Stimulated activated CD4-positive, alpha-beta T cell treated with anti-CD3 and anti-CD28 coated beads, Interleukin-12 subunit alpha, Interleukin-12 subunit beta, amount 100 ng/mL, for 24 hours (primary cell): ENCODE measurements around the gene ERCC1.

Experiments
- DNase-seq, 2 experiments: peaks; one replicate each; pipeline ENCODE4 v3.0.0-alpha.2; 2020; ENCODE audit warnings: low read depth in 2 of 2

ERCC1 gene

GRCh38 chr19:45423589-45424190, at the start of gene ERCC1:
Gene ERCC1 (minus strand): TSS chr19:45423917. CDS start chr19:45423374, 543 bp downstream.
- DNase-seq = peak; percentile 65 to 94

DNA sequence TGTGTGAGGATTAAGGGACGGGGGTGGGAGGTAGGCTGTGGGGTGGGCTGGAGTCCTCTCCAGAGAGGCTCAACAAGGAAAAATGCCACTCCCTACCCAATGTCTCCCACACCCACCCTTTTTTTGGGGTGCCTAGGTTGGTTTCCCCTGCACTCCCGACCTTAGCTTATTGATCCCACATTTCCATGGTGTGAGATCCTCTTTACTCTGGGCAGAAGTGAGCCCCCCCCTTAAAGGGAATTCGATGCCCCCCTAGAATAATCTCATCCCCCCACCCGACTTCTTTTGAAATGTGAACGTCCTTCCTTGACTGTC, 49.6 kb upstream of the ERCC1 start:
- DNase-seq = no peak

DNA sequence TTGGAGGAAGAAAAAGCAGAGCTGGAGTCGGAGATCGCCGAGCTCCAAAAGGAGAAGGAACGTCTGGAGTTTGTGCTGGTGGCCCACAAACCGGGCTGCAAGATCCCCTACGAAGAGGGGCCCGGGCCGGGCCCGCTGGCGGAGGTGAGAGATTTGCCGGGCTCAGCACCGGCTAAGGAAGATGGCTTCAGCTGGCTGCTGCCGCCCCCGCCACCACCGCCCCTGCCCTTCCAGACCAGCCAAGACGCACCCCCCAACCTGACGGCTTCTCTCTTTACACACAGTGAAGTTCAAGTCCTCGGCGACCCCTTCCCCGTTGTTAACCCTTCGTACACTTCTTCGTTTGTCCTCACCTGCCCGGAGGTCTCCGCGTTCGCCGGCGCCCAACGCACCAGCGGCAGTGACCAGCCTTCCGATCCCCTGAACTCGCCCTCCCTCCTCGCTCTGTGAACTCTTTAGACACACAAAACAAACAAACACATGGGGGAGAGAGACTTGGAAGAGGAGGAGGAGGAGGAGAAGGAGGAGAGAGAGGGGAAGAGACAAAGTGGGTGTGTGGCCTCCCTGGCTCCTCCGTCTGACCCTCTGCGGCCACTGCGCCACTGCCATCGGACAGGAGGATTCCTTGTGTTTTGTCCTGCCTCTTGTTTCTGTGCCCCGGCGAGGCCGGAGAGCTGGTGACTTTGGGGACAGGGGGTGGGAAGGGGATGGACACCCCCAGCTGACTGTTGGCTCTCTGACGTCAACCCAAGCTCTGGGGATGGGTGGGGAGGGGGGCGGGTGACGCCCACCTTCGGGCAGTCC, 49.0 kb upstream of the ERCC1 start:
- DNase-seq = no peak

GRCh38 chr19:45471931-45472562, 48.3 kb upstream of the ERCC1 start:
- no peak for DNase-seq

GRCh38 chr19:45471111-45471930, 47.6 kb upstream of the ERCC1 start:
- no peak for DNase-seq

DNA sequence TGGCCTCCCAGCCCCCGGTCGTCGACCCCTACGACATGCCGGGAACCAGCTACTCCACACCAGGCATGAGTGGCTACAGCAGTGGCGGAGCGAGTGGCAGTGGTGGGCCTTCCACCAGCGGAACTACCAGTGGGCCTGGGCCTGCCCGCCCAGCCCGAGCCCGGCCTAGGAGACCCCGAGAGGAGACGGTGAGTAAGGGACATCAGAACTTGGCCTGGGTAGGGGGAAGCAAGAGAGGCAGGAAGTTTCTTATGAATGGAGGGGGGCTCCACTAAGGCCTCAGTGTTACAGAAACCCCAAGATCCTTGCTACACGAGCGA, 47.0 kb upstream of the ERCC1 start:
- DNase-seq = no peak

DNA sequence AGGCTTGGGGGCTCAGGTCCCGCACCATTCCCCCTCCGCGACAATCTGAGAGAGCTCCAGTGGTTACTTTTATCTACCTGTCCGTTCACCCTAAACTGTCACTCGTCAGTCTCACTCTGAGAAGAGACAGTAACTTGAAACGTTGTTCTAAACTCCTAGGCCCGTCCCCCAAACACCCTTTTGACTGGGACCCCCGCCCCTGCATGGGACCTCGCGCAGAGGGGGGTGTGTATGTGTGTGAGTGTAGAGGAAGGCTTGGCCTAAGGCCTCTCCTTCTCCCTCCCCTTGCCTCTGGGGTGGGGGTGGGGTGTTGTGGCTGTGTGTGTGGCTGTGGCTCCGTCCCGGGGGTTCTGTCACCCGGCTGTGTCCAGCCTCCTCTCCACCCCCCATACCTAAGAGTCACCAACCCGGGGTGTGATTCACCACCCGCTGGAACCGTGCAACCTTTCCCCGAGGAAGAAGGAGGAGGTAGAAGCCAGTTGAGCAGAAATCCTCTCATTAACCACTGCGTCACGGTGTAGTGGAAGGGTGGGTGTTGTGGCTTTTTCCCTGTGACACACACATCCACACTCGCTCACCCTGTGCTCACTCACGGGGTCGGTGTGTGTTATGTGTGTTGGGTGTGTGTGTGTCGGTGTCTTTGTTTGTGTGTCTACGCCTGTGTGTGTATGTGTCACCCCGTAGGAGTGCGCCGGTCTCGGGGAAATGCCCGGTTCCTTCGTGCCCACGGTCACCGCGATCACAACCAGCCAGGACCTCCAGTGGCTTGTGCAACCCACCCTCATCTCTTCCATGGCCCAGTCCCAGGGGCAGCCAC, 46.4 kb upstream of the ERCC1 start:
- no peak for DNase-seq

DNA sequence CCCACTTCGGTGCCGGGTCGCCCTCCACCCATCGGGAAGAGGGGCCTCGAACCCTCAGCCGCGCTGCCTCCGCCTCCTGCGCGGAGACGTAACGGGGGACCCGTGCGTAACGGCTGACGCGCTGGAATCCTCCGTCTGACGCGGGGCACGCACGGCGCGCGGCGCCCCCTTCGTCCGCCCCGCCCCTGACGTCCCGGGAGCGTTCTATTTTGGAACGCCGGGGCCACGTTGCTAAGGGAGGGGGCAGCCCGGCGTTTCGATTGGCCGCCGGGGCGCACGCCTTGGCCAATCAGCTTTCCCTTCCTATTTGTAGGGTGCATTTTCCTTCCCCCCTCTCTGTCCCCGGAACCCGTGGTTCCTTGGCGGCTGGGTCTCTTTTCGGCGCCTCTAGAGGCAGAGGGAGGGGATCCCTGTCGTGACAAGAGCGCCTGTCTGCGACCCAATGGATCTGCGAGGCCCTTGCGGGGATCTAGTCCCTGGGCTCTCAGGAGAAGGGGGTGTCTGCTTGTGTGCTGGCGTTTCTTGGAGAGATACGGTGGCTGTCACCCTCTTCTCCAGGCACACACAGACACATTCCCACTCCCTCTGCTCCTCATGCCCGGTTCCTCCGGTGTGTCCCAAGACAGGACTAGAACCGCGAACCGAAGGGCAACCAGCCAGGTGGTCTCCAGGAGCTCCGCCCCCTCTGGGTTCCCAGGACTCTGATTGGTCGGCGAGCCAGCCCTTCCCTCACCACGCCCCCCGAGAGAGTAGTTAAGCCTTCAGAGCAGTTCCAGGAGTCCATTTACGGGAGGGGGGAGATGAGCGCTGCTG, 45.6 kb upstream of the ERCC1 start:
- DNase-seq = peak; percentile 87 to 90

- no peak for DNase-seq
These were observed 45.0 kb upstream of the ERCC1 start for GRCh38 chr19:45468803-45469131.

- DNase-seq = no peak
These were observed 44.5 kb upstream of the ERCC1 start for GRCh38 chr19:45468159-45468651.

DNA sequence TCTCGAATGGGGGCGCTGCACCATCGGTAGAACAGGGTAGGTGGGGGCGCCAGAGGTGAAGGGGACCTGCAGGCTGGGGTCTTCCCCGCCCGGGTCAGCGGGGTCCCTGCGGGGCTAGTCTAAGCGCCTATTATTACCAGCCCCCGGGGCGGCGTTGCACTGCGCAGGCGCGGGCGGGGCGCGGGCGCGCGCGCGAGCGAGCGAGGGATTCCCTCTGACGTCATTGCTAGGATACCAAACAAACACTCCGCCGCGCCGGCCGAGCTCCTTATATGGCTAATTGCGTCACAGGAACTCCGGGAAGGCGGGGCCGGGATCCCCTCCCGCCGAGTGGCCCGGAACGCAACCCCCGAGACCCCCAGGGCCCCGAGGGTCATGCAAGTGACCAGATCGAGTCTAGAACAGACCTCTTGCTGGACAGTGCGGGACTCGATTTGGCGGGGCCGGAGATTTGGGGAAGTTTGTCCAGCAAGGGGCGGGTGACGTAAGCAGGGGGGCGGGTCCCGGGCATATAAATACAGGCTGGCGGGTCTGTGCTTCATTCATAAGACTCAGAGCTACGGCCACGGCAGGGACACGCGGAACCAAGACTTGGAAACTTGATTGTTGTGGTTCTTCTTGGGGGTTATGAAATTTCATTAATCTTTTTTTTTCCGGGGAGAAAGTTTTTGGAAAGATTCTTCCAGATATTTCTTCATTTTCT, 43.9 kb upstream of the ERCC1 start, which contains the start of gene FOSB:
Gene FOSB, plus strand, starts transcription at position 541 of the 703 bp plus-strand sequence. CDS start 591 bp downstream, outside the sequence.
- peak; percentile 87 to 89 for DNase-seq

- no peak for DNase-seq
These were observed 43.4 kb upstream of the ERCC1 start for GRCh38 chr19:45467115-45467455.

- DNase-seq = no peak
These were observed 41.2 kb upstream of the ERCC1 start for GRCh38 chr19:45464852-45465441.

- no peak for DNase-seq
These were observed 40.6 kb upstream of the ERCC1 start for GRCh38 chr19:45464274-45464673.

DNA sequence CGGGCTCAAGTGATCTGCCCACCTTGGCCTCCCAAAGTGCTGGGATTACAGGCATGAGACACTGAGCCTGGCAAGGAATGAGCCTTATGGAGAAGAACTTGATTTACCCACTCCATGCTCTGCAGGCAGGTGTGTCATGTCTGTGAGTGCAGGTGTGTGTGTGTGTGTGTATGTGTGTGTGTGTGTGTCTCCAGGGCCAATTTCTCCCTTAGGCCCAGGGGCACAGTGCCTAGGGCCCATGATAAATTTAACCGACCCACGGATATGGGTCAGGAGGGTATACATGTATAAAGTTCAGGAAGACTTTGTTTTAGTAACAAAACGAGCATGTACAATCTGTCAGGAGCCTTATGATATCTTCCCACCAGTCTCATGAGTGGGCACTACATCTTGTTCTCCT, 39.5 kb upstream of the ERCC1 start:
- no peak for DNase-seq

GRCh38 chr19:45462174-45462573, 38.5 kb upstream of the ERCC1 start:
- DNase-seq = no peak

GRCh38 chr19:45460807-45461347, 37.2 kb upstream of the ERCC1 start:
- no peak for DNase-seq

DNA sequence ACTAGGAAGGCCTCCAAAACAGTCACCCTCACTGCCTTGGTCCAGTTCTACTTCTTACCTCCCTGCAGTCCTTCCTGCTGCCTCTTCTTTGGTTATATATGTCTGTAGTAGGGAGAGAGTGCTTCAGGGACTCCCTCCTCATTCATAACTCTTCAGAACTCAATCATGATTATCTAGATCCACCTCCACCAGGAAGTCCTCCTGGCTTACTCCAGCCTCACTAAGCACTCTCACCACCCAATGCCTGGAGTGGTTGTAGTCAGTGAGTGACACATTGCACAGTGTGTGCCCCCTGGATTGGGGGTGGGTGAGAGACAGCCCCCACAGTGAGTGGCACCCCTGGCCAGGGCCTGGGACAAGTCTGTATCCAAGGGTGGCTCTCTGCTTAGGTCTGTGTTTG, 34.1 kb upstream of the ERCC1 start:
- no peak for DNase-seq

DNA sequence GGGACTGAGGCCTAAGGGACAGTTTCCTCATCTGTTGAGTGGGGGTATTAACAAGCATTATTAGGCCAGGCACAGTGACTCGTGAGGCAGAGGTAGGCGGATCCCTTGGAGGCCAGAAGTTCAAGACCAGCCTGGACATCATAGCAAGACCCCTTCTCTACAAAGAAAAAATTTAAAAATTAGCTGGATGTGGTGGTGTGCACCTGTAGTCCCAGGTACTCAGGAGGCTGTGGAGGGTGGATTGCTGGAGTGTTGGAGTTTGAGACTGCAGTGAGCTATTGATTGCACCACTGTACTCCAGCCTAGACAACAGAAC, 32.7 kb upstream of the ERCC1 start:
- DNase-seq = no peak
